Measurements from ENCODE around the gene AZIN2.

GRCh38 chr1:33119532-33120217, 38.7 kb downstream of the AZIN2 start:
- TF ChIP-seq ARID3B (CRISPR knock-in tag; IDR thresholded peaks at IDR 0.05; ENCODE audit: borderline replicate concordance) (no peak), AFF4 (CRISPR knock-in tag; IDR thresholded peaks at IDR 0.05) (no peak), CTBP1 (IDR thresholded peaks at IDR 0.05; ENCODE audit: borderline replicate concordance) (no peak), ELF1 (tag; IDR thresholded peaks at IDR 0.05) (no peak), POLR2A (conservative IDR thresholded peaks at IDR 0.05) (no peak), CTCF (IDR thresholded peaks at IDR 0.05 in 2 of 3, conservative IDR thresholded peaks at IDR 0.05 in 1 of 3; ENCODE audit: insufficient read depth in 2 of 3, low read depth in 1 of 3, low read length in 3 of 3) (0 out of 6 replicates have a peak, but pooled peaks of 1 of the 3 experiments have one; percentile 20), NFYB (IDR thresholded peaks at IDR 0.05; ENCODE audit: extremely low read depth, insufficient read length) (no peak), ELK1 (CRISPR knock-in tag; IDR thresholded peaks at IDR 0.05) (no peak), CHD7 (IDR thresholded peaks at IDR 0.05; ENCODE audit: low read depth, low read length) (no peak), ARNT (IDR thresholded peaks at IDR 0.05) (no peak)

All from K562 (cell line).